ENCODE measurements around the gene MCOLN2.
"Not testable (repeated sequence)": the region's sequence is repeated elsewhere in the genome, so short reads cannot be mapped to it uniquely, and the experiment has no call there.

MCOLN2 gene

GRCh38 chr1:84996846-84997666, at the start of gene MCOLN2:
TSS of gene MCOLN2 (minus strand) at chr1:84997113. CDS start at chr1:84996872, 241 bp downstream.
- DNase-seq (ENCODE audit: low read depth) = peak; percentile 34

GRCh38 chr1:85042413-85042812, 45.5 kb upstream of the MCOLN2 start:
- no peak for DNase-seq (ENCODE audit: low read depth)

GRCh38 chr1:85041793-85042192, 44.9 kb upstream of the MCOLN2 start:
- no peak for DNase-seq (ENCODE audit: low read depth)

GRCh38 chr1:85033221-85033620, 36.3 kb upstream of the MCOLN2 start:
- DNase-seq (ENCODE audit: low read depth) = no peak

- DNase-seq (ENCODE audit: low read depth) = no peak
Observed at GRCh38 chr1:85030536-85030935, 33.6 kb upstream of the MCOLN2 start.

- DNase-seq (ENCODE audit: low read depth) = no peak
Observed at GRCh38 chr1:85028151-85028550, 31.2 kb upstream of the MCOLN2 start.

DNA sequence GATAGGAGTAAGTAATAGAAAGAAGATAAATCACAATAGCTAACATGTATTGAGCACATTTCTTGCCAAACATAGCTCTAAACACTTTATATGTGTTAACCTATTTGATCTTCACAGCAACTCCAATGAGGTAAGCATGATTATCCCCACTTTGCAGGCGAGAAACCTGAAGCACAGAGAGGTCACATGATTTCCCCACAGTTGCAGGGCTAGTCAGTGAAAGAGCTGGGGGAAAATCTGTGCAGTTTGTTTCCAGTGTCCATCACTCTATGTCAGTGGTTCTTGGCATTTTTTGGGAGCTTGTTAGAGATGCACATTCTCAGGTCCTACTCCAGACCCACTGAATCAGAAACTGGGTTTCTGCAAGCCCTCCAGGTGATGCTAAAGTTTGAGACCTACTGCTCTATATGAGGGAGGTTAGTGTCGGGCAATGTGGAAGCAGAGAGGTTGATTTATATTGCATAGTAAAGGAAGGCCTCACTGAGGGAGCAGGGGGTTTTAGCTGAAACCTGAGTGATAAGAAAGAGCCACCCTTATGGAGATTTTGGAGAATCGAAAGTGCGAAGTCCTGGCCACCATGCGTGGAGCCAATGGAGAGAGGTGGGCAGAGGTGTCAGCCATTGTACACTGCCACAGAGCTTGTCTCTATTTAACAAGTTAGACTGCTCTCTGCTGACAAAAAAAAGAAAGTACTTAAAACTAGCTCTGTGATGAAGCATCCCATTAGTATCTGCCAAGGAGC, 30.5 kb upstream of the MCOLN2 start:
- peak; percentile 1 for DNase-seq (ENCODE audit: low read depth)

DNA sequence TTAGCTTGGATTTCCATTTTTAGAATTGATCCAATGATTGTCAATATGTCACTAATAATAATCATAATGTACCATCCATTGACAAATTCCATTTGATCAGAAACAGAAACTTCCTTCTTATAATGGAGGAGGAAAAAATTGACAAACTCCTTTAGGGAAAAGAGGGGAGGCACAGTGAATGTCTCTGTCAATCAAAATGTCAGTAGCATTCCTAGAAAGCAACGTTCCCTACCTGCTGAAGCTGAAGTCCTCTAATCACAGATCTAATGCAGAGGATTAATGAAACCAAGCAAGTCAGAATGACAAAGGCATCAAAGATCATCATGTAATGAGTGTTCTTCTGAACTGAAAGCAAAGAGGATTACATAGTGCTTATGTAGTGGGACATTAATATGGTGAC, 29.0 kb upstream of the MCOLN2 start:
- DNase-seq (ENCODE audit: low read depth) = no peak

GRCh38 chr1:85024736-85025135, 27.8 kb upstream of the MCOLN2 start:
- DNase-seq (ENCODE audit: low read depth) = no peak

DNA sequence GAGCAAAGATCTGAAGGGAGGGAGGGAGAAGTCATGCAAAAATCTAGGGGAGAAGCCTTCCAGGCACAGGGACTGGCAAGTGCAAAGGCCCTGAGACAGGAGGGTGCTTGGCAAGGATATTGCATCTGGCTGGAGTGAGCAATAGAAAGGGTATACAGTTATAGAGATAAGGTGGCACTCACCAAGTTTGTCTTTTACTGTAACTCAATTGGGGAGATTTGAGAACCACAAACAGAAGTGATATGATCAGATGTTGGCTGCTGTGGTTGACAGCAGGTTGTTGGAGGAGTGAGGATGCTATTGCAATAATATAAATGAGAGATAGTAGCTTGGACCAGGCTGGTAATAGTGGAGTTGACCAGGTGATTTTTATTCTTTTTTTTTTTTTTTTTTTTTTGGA, 25.8 kb upstream of the MCOLN2 start:
- DNase-seq (ENCODE audit: low read depth) = no peak

DNA sequence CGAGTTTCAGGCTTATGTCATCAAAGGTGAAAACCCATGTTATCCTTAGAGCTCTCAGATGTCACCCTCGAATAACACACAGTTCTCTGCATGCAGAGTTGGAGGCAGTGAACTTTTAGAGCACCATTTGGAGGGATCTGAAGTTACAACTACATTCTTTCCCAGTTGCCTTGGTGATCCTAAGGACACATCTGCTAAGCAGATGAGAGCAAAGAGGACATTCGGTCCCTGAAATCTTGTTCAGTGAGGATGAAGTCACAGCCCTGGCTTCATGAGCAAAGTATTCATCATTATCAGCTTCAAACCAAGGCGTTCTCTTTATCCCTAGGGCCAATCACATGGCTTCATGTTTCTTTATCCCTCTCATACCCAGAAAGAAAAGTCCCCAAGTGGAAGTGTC, 23.1 kb upstream of the MCOLN2 start:
- no peak for DNase-seq (ENCODE audit: low read depth)

DNA sequence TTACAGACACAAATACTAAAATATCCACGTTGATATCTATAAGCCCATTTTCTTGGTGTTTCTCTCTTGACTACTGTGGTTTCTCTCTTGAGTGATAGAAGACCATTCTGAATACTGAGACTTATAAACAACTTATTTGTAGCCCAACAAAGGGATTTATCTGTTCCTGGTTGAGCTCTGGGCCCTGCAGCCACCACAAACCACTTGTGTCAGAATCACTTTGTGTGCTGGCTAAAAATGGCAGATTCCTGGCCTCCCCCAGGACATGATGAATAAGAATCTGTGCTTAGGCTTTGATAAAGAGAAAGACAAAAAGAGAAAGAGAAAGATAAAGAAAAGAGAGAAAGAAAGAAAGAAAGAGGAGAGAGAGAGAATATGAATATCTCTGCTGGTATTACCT, 18.9 kb upstream of the MCOLN2 start:
- DNase-seq (ENCODE audit: low read depth) = no peak

DNA sequence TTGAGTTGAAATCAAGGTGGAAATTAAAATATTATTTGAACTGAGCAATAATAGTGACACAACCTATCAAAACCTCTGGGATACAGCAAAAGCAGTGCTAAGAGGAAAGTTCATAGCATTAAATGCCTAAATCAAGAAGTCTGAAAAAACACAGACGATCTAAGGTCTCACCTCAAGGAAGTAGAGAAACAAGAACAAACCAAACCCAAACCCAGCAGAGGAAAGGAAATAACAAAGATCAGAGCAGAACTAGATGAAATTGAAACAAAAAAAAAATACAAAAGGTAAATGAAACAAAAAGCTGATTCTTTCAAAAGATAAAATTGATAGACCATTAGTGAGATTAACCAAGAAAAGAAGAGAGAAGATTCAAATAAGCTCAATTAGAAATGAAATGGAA, 8.7 kb upstream of the MCOLN2 start:
- not testable (repeated sequence) for DNase-seq (ENCODE audit: low read depth)

DNA sequence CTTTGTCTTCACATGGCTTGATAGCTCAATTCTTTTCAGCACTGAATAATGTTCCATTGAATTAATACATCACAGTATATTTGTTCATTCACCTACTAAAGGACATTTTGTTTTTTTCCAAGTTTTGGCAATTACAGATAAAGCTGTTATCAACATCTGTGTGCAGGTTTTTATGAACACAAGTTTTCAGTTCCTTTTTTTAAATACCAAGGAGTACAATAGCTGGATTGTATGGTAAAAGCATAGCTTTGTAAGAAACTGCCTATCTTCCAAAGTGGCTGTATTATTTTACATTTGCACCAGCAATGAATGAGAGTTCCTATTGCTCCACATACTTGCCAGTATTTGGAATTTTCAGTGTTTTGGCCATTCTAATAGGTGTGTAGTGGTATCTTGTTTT, 4.8 kb upstream of the MCOLN2 start:
- no peak for DNase-seq (ENCODE audit: low read depth)

DNA sequence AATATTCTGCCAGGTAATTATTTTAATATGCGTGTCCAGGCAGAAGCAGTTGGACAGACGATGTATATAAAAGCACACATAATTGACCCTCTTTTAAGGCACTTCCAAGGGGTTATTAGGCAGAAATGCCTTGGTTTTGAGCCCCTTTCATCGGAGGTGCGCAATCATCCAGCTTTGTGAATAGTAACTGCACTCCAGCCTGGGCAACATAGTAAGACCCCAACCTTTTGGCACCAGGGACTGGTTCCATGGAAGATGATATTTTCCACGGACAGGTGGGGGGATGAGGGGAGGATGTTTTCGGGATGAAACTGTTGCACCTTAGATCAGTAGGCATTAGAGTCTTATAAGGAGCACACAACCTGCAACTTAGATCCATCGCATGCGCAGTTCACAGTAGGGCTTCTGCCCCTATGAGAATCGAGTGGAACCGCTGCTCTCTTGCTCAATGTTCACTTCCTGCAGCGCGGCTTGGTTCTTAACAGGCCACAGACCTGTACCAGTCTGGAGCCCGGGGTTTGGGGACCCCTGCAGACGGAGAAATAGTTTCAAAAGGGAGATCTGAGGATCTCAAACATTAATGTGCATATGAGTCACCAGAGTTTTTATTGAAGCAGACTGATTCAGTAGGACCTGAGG, 1.8 kb upstream of the MCOLN2 start:
- no peak for DNase-seq (ENCODE audit: low read depth)

DNA sequence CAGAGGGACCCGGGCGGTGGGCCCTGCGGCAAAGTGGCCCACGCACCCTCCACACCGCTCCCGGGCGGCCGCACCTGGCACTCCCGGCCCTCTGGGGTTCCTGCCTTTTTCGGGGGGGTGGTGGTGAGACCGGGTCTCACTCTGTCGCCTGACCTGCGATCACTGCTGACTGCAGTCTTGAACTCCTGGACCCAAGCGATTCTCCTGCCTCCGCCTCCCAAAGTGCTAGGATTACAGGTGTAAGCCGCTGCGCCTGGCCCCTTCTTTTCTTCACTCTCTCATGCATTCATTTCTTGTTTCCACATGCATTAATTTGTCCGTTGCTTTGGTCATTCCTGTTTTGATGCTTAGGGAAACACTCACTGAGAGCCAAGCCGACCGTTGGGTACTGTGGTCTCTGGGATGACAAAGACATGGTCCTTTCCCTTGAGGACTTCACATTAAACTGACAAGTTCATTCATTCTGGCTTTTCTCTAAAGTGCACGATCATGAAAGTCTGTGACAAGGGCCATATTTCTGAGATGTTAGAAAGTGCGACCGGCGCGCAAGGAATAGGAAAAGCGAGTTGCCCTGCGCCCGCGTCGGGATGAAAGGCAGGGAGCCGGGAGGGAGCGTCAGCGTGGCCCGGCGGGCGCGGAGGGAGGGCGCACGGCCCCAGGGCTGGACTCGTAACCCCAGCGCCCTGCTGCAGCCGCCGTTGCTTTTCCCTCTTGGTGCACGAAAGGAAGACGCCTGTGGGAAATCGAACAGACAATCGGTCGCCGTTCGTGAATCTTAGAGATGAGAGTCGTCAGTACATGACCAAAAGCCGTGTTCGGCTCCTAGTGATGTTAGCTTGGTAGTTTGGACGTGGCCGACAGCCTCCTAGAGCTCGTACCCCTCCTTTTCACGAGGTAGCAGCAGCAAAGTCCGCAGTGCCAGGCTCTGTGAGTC, 1.0 kb upstream of the MCOLN2 start:
- no peak for DNase-seq (ENCODE audit: low read depth)

DNA sequence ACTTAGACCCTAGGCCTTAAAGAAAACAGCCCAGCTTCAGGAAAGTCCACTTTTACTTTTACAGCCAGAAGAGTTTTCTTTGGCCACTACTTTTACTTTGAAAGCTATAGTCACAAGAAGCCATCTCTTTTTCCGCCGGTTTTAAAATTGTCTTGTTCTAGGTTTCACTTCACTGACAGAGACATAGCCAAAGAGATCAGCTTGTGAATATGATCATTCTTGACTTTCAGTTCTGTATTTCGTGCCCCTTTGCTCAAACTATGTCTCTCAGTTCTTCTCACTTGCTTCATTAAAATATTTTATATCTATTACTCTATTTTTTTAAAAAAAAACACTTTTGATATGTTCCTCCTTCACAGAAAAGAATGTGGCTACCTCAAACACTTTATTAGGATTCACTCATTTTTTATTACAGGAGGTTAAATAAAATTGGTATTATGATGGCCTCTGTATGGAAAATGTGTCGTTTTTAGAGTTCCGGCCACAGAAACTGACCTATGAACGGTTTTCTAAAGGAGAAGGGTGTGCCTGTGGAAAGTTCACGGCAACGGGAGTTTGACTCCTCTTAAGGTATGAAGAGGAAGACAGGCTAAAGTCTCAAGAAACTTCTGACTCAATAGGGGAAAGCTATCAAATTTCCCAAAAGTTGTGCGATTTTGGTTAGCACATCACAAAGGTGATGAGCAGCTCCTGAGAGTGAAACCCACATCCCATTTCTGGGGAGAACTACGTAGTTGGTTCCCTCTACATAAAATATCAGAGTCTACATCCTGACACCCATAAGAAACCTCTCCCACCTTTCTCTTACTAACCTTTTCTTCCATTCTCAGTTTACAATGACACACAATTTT, 1.2 kb downstream of the MCOLN2 start:
- DNase-seq (ENCODE audit: low read depth) = no peak

- no peak for DNase-seq (ENCODE audit: low read depth)
Observed at GRCh38 chr1:84991097-84991920, 5.6 kb downstream of the MCOLN2 start.

GRCh38 chr1:84988588-84988987, 8.3 kb downstream of the MCOLN2 start:
- no peak for DNase-seq (ENCODE audit: low read depth)

GRCh38 chr1:84986561-84986960, 10.4 kb downstream of the MCOLN2 start:
- not testable (repeated sequence) for DNase-seq (ENCODE audit: low read depth)
